Ovary (tissue), 9 donors: ENCODE measurements around the gene ARHGAP12. TPM values are rescaled to one million over a fixed set of nuclear protein-coding genes. Genes with fewer than 3 reads are reported as not detected.

Experiments
- DNase-seq, 5 donors: peaks; one replicate each; pipeline ENCODE4 v3.0.0-alpha.2; 2019 to 2020
- H3K27ac ChIP-seq, 2 donors: fragments of 200-600 bp; one replicate each; pipeline versions ENCODE4 v1.5.1 to v1.8.0; 2019 to 2022
- H3K27me3 ChIP-seq: fragments of 200-600 bp; one replicate; pipeline ENCODE4 v1.8.0; 2022
- H3K36me3 ChIP-seq: fragments of 200-600 bp; sonication (generic); one replicate; pipeline ENCODE4 v1.5.1; 2019
- H3K4me1 ChIP-seq: one replicate; pipeline ENCODE4 v1.8.1; 2013; ENCODE audit warnings: mild to moderate bottlenecking, moderate library complexity; ENCODE audit not compliant: insufficient read depth
- H3K4me3 ChIP-seq: fragments of 200-600 bp; sonication (generic); one replicate; pipeline ENCODE4 v1.5.1; 2017
- H3K9me3 ChIP-seq, 2 donors: fragments of 200-600 bp in 1 of 2; sonication (generic) in 1 of 2; one replicate each; pipeline versions ENCODE4 v1.5.1 to v1.8.1; 2013 to 2019; ENCODE audit warnings: mild to moderate bottlenecking in 1 of 2, moderate library complexity in 1 of 2
- EP300 ChIP-seq: sonication (generic); formaldehyde crosslinking; IDR thresholded peaks from one replicate; pipeline ENCODE4 v1.6.1; 2017; ENCODE audit warnings: antibody characterized with exemption
- POLR2A ChIP-seq: fragments of 450-650 bp; IDR thresholded peaks from one replicate; pipeline ENCODE4 v1.6.1; 2017; ENCODE audit warnings: antibody characterized with exemption, mild to moderate bottlenecking, moderate library complexity
- WGBS, 3 donors: extraction: QIAGEN DNeasy Blood & Tissue Kit in 1 of 3; methylation state at CpG; one replicate each; pipeline versions ENCODE4 v1.1.5 to v1.1.7; 2013 to 2017; 5-methylcytosine and 5-hydroxymethylcytosine counted together
- intact Hi-C, 4 donors: fragments of 100-400 bp; cut with DNase I; formaldehyde crosslinking; loops; one replicate each; pipeline versions ENCODE4 v1.11.0 to v1.15.1; 2022 to 2023
- polyA plus RNA-seq, 2 donors: library from polyadenylated mRNA; stranded (reverse); fragments of 200-250 nt in 1 of 2; fragments of 350-450 nt in 1 of 2; fragmentation: Illumina TruSeq in 1 of 2; extraction: RNeasy Lipid Tissue Mini Kit (QIAGEN cat#74804) in 1 of 2; gene quantifications; one replicate each; pipeline ENCODE4 v1.2.3, GENCODE V29; 2013 to 2014
- total RNA-seq, 7 donors: library from RNA; depleted of rRNA in 2 of 7; stranded (reverse); fragments of >200 nt in 2 of 7; fragmentation: NEBNext Ultra II Directional in 3 of 7; extraction: Animal tissue kit (Norgen Biotek cat#: 25700) in 3 of 7; gene quantifications; one replicate each; pipeline versions ENCODE4 v1.1.0 to v1.2.4, GENCODE V29; 2016 to 2023
- TF ChIP-seq, protein P1 (sequence below), 3 donors: fragments of 450-650 bp in 2 of 3; fragments of 200-600 bp in 1 of 3; IDR thresholded peaks; one replicate each; pipeline versions ENCODE4 v1.5.1 to v1.8.0; 2016 to 2022; ENCODE audit warnings: antibody characterized with exemption in 3 of 3, mild to moderate bottlenecking in 1 of 3
- donor health status: DM: no; HTN: no; CAD: no; lungs with moderate emphysema.
- donor health status: DM: no; HTN: no; CAD: no.
- donor health status: Bipolar disorder and iron deficiency.
- donor health status: DM: yes; HTN: yes; CAD: no.
- donor health status: DM: no; HTN: no; CAD: no.
- donor health status: DM: yes; HTN: yes; CAD: no.

The ARHGAP12 gene
- total and polyA plus RNA-seq, 9 donors: 13.9 to 60.6 (median 32.0) TPM

DNA sequence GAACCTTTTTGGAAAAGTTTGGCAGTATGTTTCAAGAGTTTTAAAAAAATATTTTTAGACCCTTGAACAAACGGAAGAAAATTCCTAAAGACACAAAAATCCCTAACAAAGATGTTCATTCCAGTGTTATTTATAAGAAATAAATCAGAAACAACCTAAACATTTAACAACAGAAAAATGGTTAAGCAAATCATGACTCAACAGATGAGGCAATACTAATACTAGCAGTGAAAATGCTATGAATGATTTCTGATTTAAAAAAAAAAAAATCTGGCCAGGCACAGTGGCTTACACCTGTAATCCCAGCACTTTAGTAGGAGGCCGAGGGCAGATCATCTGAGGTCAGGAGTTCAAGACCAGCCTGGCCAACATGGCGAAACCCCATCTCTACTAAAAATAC, 61.0 kb downstream of the ARHGAP12 start:
- intact Hi-C loops: loop anchor here in 3 of 4 donors (10.0 kb wide), 2 partner anchors 57 to 77 kb away; partner anchors contain the start of gene ARHGAP12 (in 1 of the 3)
- peaks cover 2% of the 10 kb centered on the region for H3K4me1 ChIP-seq

DNA sequence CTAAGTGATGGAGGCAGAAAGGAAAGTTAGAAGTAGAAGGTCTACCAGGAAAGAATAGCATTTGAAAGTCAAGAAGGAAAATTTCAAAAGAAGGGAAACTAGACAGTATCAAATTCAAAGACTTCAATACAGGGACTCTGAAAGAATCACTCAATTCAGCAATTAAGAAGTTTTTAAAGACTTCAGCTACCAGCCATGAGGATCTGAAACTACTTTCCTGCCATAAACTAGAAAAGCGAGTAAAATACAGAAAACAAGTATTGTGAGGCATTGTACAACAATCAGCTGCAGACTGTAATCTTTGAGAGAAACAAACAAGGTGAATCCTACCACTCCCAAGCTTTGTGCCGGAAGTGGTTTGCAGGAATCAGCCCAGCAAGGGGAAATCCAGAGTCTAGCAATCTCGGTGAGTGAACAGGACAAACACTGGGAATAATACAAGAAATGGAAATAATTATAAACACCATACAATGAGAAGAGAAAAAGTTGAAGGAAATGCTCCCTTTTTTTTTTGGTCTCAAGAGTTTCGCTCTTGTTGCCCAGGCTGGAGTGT, 62.4 kb downstream of the ARHGAP12 start:
- 88 to 96% (median 94%) methylated on average over 4 of the region's 4 CpGs for WGBS, 3 donors
- TF ChIP-seq, protein P1, sequence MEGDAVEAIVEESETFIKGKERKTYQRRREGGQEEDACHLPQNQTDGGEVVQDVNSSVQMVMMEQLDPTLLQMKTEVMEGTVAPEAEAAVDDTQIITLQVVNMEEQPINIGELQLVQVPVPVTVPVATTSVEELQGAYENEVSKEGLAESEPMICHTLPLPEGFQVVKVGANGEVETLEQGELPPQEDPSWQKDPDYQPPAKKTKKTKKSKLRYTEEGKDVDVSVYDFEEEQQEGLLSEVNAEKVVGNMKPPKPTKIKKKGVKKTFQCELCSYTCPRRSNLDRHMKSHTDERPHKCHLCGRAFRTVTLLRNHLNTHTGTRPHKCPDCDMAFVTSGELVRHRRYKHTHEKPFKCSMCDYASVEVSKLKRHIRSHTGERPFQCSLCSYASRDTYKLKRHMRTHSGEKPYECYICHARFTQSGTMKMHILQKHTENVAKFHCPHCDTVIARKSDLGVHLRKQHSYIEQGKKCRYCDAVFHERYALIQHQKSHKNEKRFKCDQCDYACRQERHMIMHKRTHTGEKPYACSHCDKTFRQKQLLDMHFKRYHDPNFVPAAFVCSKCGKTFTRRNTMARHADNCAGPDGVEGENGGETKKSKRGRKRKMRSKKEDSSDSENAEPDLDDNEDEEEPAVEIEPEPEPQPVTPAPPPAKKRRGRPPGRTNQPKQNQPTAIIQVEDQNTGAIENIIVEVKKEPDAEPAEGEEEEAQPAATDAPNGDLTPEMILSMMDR (IDR thresholded peaks at IDR 0.05): no peak
- TF ChIP-seq EP300 (no peak), POLR2A (no peak)
- no peaks in the 10 kb centered on the region for H3K9me3 ChIP-seq
- DNase-seq: no peak
- peaks cover 2% of the 10 kb centered on the region for H3K4me1 ChIP-seq
- no peak overlapping the region for H3K4me3 ChIP-seq
- intact Hi-C loops: loop anchor here in 3 of 4 donors (10.0 kb wide), 2 partner anchors 59 to 79 kb away; partner anchors contain the start of gene ARHGAP12 (in 1 of the 3)
- H3K27me3 ChIP-seq: no peaks in the 10 kb centered on the region
- H3K27ac ChIP-seq: no peak overlapping the region
- no peaks in the 10 kb centered on the region for H3K36me3 ChIP-seq

More for the DNA sequence above, 61.0 kb downstream of the ARHGAP12 start:
- H3K36me3 ChIP-seq: no peaks in the 10 kb centered on the region
- no peak overlapping the region for H3K27ac ChIP-seq
- H3K9me3 ChIP-seq: no peaks in the 10 kb centered on the region
- no peaks in the 10 kb centered on the region for H3K27me3 ChIP-seq
- TF ChIP-seq EP300 (no peak), POLR2A (no peak)
- TF ChIP-seq, protein P1 (IDR thresholded peaks at IDR 0.05): no peak
- no peak overlapping the region for H3K4me3 ChIP-seq
- WGBS, 3 donors: 79 to 84% (median 79%) methylated on average over 3 of the region's 3 CpGs
- DNase-seq: no peak

DNA sequence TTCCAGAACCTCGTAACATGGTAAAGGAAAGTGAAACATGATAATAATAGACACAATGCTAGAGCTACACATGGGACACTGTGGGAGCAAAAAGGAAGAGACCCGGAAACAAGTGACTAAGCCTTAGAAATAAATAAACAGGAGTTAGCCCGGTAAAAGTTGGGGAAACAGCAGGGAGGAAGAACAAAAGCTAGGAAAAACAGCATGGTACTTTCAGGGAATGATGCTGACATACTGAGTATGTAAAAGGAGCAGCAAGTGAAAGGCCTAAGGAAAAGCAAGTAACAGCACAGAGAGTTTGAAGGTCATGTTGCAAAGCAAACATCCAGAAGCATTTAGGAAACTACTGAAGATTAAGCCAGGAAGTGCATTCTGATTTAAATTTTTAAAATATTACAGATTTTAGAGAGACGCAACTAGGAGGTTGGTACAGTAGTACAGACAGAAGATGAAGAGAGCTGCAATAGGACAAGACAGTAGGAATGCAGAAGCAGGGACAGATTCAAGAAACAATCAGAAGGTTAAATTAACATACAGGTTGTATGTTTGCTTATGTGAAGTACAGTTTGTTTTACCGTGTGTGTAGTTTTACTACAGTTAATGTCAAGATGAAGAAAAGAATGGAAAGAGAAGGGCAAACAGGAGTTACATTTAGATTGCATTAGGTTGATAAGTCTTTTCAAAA, 63.7 kb downstream of the ARHGAP12 start:
- intact Hi-C loops: loop anchor here in 3 of 4 donors (10.0 kb wide), 2 partner anchors 60 to 80 kb away; partner anchors contain the start of gene ARHGAP12 (in 1 of the 3)
- WGBS, 3 donors: 16 to 26% (median 20%) methylated on average over 5 of the region's 5 CpGs
- Histone ChIP-seq H3K36me3 (no peaks in the 10 kb centered on the region), H3K4me1 (peaks cover 2% of the 10 kb centered on the region), H3K27ac (no peak overlapping the region), H3K4me3 (no peak overlapping the region), H3K9me3 (no peaks in the 10 kb centered on the region), H3K27me3 (no peaks in the 10 kb centered on the region)
- no peak for TF ChIP-seq POLR2A
- TF ChIP-seq EP300: no peak
- TF ChIP-seq, protein P1 (IDR thresholded peaks at IDR 0.05): no peak
- no peak for DNase-seq

DNA sequence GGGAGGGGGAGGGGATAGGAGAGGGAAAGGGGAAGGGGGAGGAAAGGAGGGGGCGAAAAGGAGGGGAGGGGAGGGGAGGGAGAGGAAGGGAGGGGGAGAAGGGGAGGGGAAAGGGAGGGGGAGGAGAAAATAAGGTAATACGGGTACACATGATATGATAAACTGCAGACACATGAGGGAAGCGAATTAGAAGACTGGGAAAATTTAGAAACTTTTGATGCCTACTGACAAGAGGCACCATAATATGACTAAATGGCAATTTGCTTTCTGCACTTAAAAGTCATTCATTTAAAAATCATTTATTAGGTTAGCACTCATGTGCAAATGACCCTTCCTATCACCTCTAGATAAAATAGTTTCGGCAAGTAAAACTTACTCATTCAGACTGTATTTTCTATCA, 73.6 kb downstream of the ARHGAP12 start:
- Histone ChIP-seq H3K27ac (no peak overlapping the region), H3K36me3 (no peaks in the 10 kb centered on the region), H3K4me3 (no peak overlapping the region), H3K27me3 (no peaks in the 10 kb centered on the region), H3K4me1 (no peaks in the 10 kb centered on the region), H3K9me3 (peaks cover 0 to 7% of the 10 kb centered on the region in 2 donors)
- WGBS, 3 donors: 90 to 93% (median 90%) methylated on average over 4 of the region's 4 CpGs
- no peak for TF ChIP-seq POLR2A
- TF ChIP-seq EP300: no peak
- TF ChIP-seq, protein P1 (IDR thresholded peaks at IDR 0.05): no peak
- intact Hi-C loops: no loop called here
- no peak for DNase-seq
